ENCODE data around the gene SH2D5.
A peak's percentile ranks its signal among the peaks of the same experiment; 100 is the strongest.

Gene SH2D5

GRCh38 chr1:20698195-20698910, 34.1 kb downstream of the SH2D5 start (continued):
- TF ChIP-seq ISL1 (CRISPR knock-in tag; IDR thresholded peaks at IDR 0.05) (no peak), OSR1 (CRISPR knock-in tag; IDR thresholded peaks at IDR 0.05) (no peak), ESRRG (CRISPR knock-in tag; IDR thresholded peaks at IDR 0.05) (no peak), CSDC2 (CRISPR knock-in tag; IDR thresholded peaks at IDR 0.05) (no peak)
- TF ChIP-seq, protein P1, sequence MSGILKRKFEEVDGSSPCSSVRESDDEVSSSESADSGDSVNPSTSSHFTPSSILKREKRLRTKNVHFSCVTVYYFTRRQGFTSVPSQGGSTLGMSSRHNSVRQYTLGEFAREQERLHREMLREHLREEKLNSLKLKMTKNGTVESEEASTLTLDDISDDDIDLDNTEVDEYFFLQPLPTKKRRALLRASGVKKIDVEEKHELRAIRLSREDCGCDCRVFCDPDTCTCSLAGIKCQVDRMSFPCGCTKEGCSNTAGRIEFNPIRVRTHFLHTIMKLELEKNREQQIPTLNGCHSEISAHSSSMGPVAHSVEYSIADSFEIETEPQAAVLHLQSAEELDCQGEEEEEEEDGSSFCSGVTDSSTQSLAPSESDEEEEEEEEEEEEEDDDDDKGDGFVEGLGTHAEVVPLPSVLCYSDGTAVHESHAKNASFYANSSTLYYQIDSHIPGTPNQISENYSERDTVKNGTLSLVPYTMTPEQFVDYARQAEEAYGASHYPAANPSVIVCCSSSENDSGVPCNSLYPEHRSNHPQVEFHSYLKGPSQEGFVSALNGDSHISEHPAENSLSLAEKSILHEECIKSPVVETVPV (CRISPR knock-in tag; IDR thresholded peaks at IDR 0.05) = no peak

GRCh38 chr1:20697563-20697962, 34.9 kb downstream of the SH2D5 start:
- TF ChIP-seq BACH2 (CRISPR knock-in tag; IDR thresholded peaks at IDR 0.05; ENCODE audit: borderline replicate concordance) (no peak), ESRRG (CRISPR knock-in tag; IDR thresholded peaks at IDR 0.05) (no peak), SNAI2 (CRISPR knock-in tag; IDR thresholded peaks at IDR 0.05) (no peak), POU6F1 (CRISPR knock-in tag; IDR thresholded peaks at IDR 0.05; ENCODE audit: borderline replicate concordance, low read depth) (no peak), OSR1 (CRISPR knock-in tag; IDR thresholded peaks at IDR 0.05) (no peak), ZNF70 (CRISPR knock-in tag; IDR thresholded peaks at IDR 0.05) (no peak), PPARA (CRISPR knock-in tag; IDR thresholded peaks at IDR 0.05; ENCODE audit: borderline replicate concordance) (no peak), GLIS3 (CRISPR knock-in tag; IDR thresholded peaks at IDR 0.05) (no peak), RARB (CRISPR knock-in tag; IDR thresholded peaks at IDR 0.05) (no peak), ZNF565 (CRISPR knock-in tag; conservative IDR thresholded peaks at IDR 0.05; ENCODE audit: low read depth) (no peak), TOX (CRISPR knock-in tag; IDR thresholded peaks at IDR 0.05; ENCODE audit: borderline replicate concordance) (no peak)
- no peak for ATAC-seq

- no peak for TF ChIP-seq SNAI2 (CRISPR knock-in tag; IDR thresholded peaks at IDR 0.05)
- TF ChIP-seq PATZ1 (CRISPR knock-in tag; IDR thresholded peaks at IDR 0.05; ENCODE audit: borderline replicate concordance) = no peak; the same call in 1 of the 2 replicates
- TF ChIP-seq, protein P2, sequence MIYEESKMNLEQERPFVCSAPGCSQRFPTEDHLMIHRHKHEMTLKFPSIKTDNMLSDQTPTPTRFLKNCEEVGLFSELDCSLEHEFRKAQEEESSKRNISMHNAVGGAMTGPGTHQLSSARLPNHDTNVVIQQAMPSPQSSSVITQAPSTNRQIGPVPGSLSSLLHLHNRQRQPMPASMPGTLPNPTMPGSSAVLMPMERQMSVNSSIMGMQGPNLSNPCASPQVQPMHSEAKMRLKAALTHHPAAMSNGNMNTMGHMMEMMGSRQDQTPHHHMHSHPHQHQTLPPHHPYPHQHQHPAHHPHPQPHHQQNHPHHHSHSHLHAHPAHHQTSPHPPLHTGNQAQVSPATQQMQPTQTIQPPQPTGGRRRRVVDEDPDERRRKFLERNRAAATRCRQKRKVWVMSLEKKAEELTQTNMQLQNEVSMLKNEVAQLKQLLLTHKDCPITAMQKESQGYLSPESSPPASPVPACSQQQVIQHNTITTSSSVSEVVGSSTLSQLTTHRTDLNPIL (CRISPR knock-in tag; IDR thresholded peaks at IDR 0.05; ENCODE audit: low read depth) = no peak
- TF ChIP-seq ZFP3 (CRISPR knock-in tag; IDR thresholded peaks at IDR 0.05) = 0 out of 2 replicates have a peak, but pooled peaks have one; percentile 25
- TF ChIP-seq, protein P3, sequence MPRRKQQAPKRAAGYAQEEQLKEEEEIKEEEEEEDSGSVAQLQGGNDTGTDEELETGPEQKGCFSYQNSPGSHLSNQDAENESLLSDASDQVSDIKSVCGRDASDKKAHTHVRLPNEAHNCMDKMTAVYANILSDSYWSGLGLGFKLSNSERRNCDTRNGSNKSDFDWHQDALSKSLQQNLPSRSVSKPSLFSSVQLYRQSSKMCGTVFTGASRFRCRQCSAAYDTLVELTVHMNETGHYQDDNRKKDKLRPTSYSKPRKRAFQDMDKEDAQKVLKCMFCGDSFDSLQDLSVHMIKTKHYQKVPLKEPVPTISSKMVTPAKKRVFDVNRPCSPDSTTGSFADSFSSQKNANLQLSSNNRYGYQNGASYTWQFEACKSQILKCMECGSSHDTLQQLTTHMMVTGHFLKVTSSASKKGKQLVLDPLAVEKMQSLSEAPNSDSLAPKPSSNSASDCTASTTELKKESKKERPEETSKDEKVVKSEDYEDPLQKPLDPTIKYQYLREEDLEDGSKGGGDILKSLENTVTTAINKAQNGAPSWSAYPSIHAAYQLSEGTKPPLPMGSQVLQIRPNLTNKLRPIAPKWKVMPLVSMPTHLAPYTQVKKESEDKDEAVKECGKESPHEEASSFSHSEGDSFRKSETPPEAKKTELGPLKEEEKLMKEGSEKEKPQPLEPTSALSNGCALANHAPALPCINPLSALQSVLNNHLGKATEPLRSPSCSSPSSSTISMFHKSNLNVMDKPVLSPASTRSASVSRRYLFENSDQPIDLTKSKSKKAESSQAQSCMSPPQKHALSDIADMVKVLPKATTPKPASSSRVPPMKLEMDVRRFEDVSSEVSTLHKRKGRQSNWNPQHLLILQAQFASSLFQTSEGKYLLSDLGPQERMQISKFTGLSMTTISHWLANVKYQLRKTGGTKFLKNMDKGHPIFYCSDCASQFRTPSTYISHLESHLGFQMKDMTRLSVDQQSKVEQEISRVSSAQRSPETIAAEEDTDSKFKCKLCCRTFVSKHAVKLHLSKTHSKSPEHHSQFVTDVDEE (CRISPR knock-in tag; IDR thresholded peaks at IDR 0.05) = 0 out of 2 replicates have a peak, but pooled peaks have one; percentile 43
- ATAC-seq = peak; percentile 95
Observed at GRCh38 chr1:20696397-20697333, 35.8 kb downstream of the SH2D5 start.
